H9 (cell line): Measurements from ENCODE around the gene OSBPL1A. TPM values are rescaled to one million over a fixed set of nuclear protein-coding genes. Genes with fewer than 3 reads are reported as not detected.

Source experiments
- DNase-seq: peaks from one replicate; pipeline ENCODE4 v3.0.0-alpha.2; 2017
- H2AFZ ChIP-seq: one replicate; pipeline ENCODE4 v1.6.1; 2013; ENCODE audit warnings: mild to moderate bottlenecking, low read length, control low read depth, moderate library complexity
- H2AK5ac ChIP-seq: 2 replicates; pipeline ENCODE4 v1.6.1; 2013; ENCODE audit warnings: low read length, control low read depth, mixed read lengths; ENCODE audit not compliant: insufficient read length
- H2BK120ac ChIP-seq: one replicate; pipeline ENCODE4 v1.6.1; 2013; ENCODE audit warnings: low read depth, mild to moderate bottlenecking, low read length, control low read depth, inconsistent platforms; ENCODE audit not compliant: poor library complexity, severe bottlenecking
- H2BK12ac ChIP-seq: 2 replicates; pipeline ENCODE4 v1.6.1; 2013; ENCODE audit warnings: low read length, control low read depth, mixed read lengths, low read depth; ENCODE audit not compliant: insufficient read length
- H2BK15ac ChIP-seq: 2 replicates; pipeline ENCODE4 v1.6.1; 2013; ENCODE audit warnings: low read depth, low read length, control low read depth
- H2BK20ac ChIP-seq: one replicate; pipeline ENCODE4 v1.6.1; 2013; ENCODE audit warnings: low read depth, mild to moderate bottlenecking, low read length, control low read depth, inconsistent platforms; ENCODE audit not compliant: poor library complexity, severe bottlenecking
- H2BK5ac ChIP-seq: 2 replicates; pipeline ENCODE4 v1.6.1; 2013; ENCODE audit warnings: low read length, control low read depth, mixed read lengths; ENCODE audit not compliant: insufficient read length
- H3K14ac ChIP-seq: 2 replicates; pipeline ENCODE4 v1.6.1; 2013; ENCODE audit warnings: low read length, control low read depth; ENCODE audit not compliant: insufficient read depth
- H3K18ac ChIP-seq: 2 replicates; pipeline ENCODE4 v1.6.1; 2013; ENCODE audit warnings: low read depth, mild to moderate bottlenecking, mixed read lengths, low read length, control low read depth; ENCODE audit not compliant: insufficient read length
- H3K23ac ChIP-seq: 2 replicates; pipeline ENCODE4 v1.6.1; 2013; ENCODE audit warnings: low read length, control low read depth, mixed read lengths, low read depth; ENCODE audit not compliant: insufficient read length
- H3K23me2 ChIP-seq: 2 replicates; pipeline ENCODE4 v1.6.1; 2013; ENCODE audit warnings: low read depth, mild to moderate bottlenecking, mixed read lengths, low read length, control low read depth; ENCODE audit not compliant: insufficient read length, poor library complexity, severe bottlenecking
- H3K27ac ChIP-seq: 2 replicates; pipeline ENCODE4 v1.5.1; 2013; ENCODE audit warnings: low read length, control low read depth, mixed read lengths, low read depth; ENCODE audit not compliant: insufficient read length
- H3K27me3 ChIP-seq: 2 replicates; pipeline ENCODE4 v1.6.1; 2013; ENCODE audit warnings: low read length, control low read depth, inconsistent platforms; ENCODE audit not compliant: insufficient read depth
- H3K4ac ChIP-seq: 2 replicates; pipeline ENCODE4 v1.6.1; 2013; ENCODE audit warnings: low read depth, mild to moderate bottlenecking, control low read depth, inconsistent platforms, low read length, moderate library complexity
- H3K4me1 ChIP-seq: 2 replicates; pipeline ENCODE4 v1.6.1; 2013; ENCODE audit warnings: low read length, control low read depth, inconsistent platforms; ENCODE audit not compliant: insufficient read depth
- H3K4me2 ChIP-seq: 2 replicates; pipeline ENCODE4 v1.6.1; 2013; ENCODE audit warnings: low read length, control low read depth, mixed read lengths; ENCODE audit not compliant: insufficient read length, insufficient read depth
- H3K56ac ChIP-seq: 2 replicates; pipeline ENCODE4 v1.6.1; 2013; ENCODE audit warnings: low read depth, mild to moderate bottlenecking, mixed read lengths, low read length, control low read depth; ENCODE audit not compliant: insufficient read length
- H3K79me1 ChIP-seq: 2 replicates; pipeline ENCODE4 v1.6.1; 2013; ENCODE audit warnings: low read depth, mild to moderate bottlenecking, moderate library complexity, low read length, control low read depth, inconsistent platforms; ENCODE audit not compliant: insufficient read depth, poor library complexity, severe bottlenecking
- H3K79me2 ChIP-seq: 2 replicates; pipeline ENCODE4 v1.6.1; 2013; ENCODE audit warnings: low read length, control low read depth, inconsistent platforms; ENCODE audit not compliant: insufficient read depth
- H3K9ac ChIP-seq: 2 replicates; pipeline ENCODE4 v1.6.1; 2013; ENCODE audit warnings: low read length, control low read depth, mixed read lengths; ENCODE audit not compliant: insufficient read length; ENCODE audit errors: extremely low read depth
- H3K9me3 ChIP-seq: one replicate; pipeline ENCODE4 v1.6.1; 2013; ENCODE audit warnings: low read depth, low read length, inconsistent platforms; ENCODE audit not compliant: control insufficient read depth
- H3T11ph ChIP-seq: one replicate; pipeline ENCODE4 v1.6.1; 2013; ENCODE audit warnings: mild to moderate bottlenecking, low read length, control low read depth, inconsistent platforms
- H4K20me1 ChIP-seq: one replicate; pipeline ENCODE4 v1.6.1; 2013; ENCODE audit not compliant: control insufficient read depth, insufficient read length, insufficient read depth
- H4K5ac ChIP-seq: 2 replicates; pipeline ENCODE4 v1.6.1; 2013; ENCODE audit warnings: low read depth, mild to moderate bottlenecking, mixed read lengths, low read length, control low read depth; ENCODE audit not compliant: insufficient read length
- H4K8ac ChIP-seq: replicated peaks from 2 replicates; pipeline ENCODE4 v1.6.1; 2013; ENCODE audit warnings: low read length, control low read depth, mixed read lengths, low read depth; ENCODE audit not compliant: insufficient read length
- H4K91ac ChIP-seq: 2 replicates; pipeline ENCODE4 v1.6.1; 2013; ENCODE audit warnings: low read depth, mild to moderate bottlenecking, moderate library complexity, mixed read lengths, low read length, control low read depth; ENCODE audit not compliant: insufficient read length
- H3K27ac Mint-ChIP-seq, 3 experiments: 2 replicates in 2 of 3; 3 replicates in 1 of 3; pipeline ENCODE4 v1.8.0; 2020 to 2021; ENCODE audit warnings: mixed read lengths in 3 of 3, mild to moderate bottlenecking in 1 of 3, moderate library complexity in 1 of 3
- H3K27me3 Mint-ChIP-seq: 2 replicates; pipeline ENCODE4 v1.8.0; 2021; ENCODE audit warnings: low read depth, mild to moderate bottlenecking, moderate library complexity, mixed read lengths
- H3K36me3 Mint-ChIP-seq, 3 experiments: 2 replicates in 2 of 3; 3 replicates in 1 of 3; pipeline ENCODE4 v1.8.0; 2020 to 2021; ENCODE audit warnings: low read depth in 3 of 3, mixed read lengths in 3 of 3; ENCODE audit not compliant: insufficient read depth in 1 of 3
- H3K4me1 Mint-ChIP-seq, 2 experiments: 2 replicates each; pipeline ENCODE4 v1.8.0; 2020; ENCODE audit warnings: mixed read lengths in 2 of 2
- H3K4me3 Mint-ChIP-seq, 2 experiments: 2 replicates in 1 of 2; 3 replicates in 1 of 2; pipeline ENCODE4 v1.8.0; 2020 to 2021; ENCODE audit warnings: mild to moderate bottlenecking in 2 of 2, mixed read lengths in 2 of 2, moderate library complexity in 1 of 2
- H3K9me3 Mint-ChIP-seq, 2 experiments: 2 replicates in 1 of 2; 3 replicates in 1 of 2; pipeline ENCODE4 v1.8.0; 2020; ENCODE audit warnings: mild to moderate bottlenecking in 2 of 2, mixed read lengths in 2 of 2, moderate library complexity in 1 of 2
- WGBS: extraction: QIAGEN DNeasy Blood & Tissue Kit; methylation state at CpG from one replicate; pipeline ENCODE4 v1.1.7; 2013; ENCODE audit warnings: missing lambda C conversion rate, low lambda C conversion rate, mixed read lengths; ENCODE audit not compliant: insufficient read length; ENCODE audit errors: extremely low coverage; 5-methylcytosine and 5-hydroxymethylcytosine counted together
- total RNA-seq: library from RNA; stranded (reverse); gene quantifications from 2 replicates; pipeline ENCODE4 v1.2.1, GENCODE V29; 2021
- TF ChIP-seq, protein P1 (sequence below): fragments of 200-600 bp; sonication (generic); conservative IDR thresholded peaks from 3 replicates; pipeline ENCODE4 v1.8.0; 2021; ENCODE audit warnings: antibody characterized with exemption, mild to moderate bottlenecking

The OSBPL1A gene
- total RNA-seq, 1 experiment from 2014 or later, result 33.9 TPM

DNA sequence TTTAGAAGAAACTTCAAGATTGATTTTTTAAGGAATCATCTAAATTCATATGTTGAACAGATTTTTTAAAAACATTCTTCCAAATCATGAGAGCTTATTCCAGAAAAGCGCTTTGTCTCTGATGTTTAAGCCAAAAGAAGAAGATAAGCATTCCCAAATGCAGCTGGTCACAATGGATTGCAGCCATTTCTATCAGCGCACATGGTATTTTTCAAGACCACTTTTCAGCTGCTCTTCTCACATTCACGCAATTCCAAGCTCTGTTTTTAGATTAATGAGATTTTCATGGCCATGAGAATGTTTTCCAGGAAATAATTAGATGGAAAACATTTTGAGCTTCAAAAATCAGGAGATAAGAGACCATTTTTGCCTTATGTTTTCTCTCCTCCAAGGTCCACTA lies 8.7 kb downstream of the OSBPL1A start:
- Histone ChIP-seq H2AK5ac (no peak overlapping the region), H3K4me2 (no peak overlapping the region), H2BK20ac (no peak overlapping the region), H3K23me2 (no peaks in the 10 kb centered on the region), H3K14ac (no peak overlapping the region), H3K18ac (no peak overlapping the region), H2BK15ac (no peak overlapping the region), H2AFZ (no peak overlapping the region), H3T11ph (no peak overlapping the region), H4K8ac (no peak overlapping the region), H3K4ac (no peak overlapping the region), H3K9ac (no peak overlapping the region), H3K56ac (no peak overlapping the region), H4K20me1 (no peaks in the 10 kb centered on the region), H2BK5ac (no peak overlapping the region), H4K91ac (no peak overlapping the region), H4K5ac (no peak overlapping the region), H3K9me3 (no peaks in the 10 kb centered on the region), H3K4me1 (no peaks in the 10 kb centered on the region), H2BK120ac (no peak overlapping the region), H3K79me2 (peaks cover 6% of the 10 kb centered on the region; the same call in 1 of the 2 replicates), H3K79me1 (peaks cover 5% of the 10 kb centered on the region), H3K27ac (no peak overlapping the region), H3K27me3 (no peaks in the 10 kb centered on the region), H2BK12ac (no peak overlapping the region), H3K23ac (no peak overlapping the region)
- Mint-ChIP-seq H3K27me3 (no peaks in the 10 kb centered on the region), H3K27ac (peak overlapping the region in 1 of 3 experiments; percentile 57; a peak in 1 of 7 replicates), H3K4me1 (peaks cover 5 to 11% of the 10 kb centered on the region in 2 experiments), H3K9me3 (no peaks in the 10 kb centered on the region), H3K4me3 (no peak overlapping the region), H3K36me3 (peaks cover 4 to 13% (median 4%) of the 10 kb centered on the region in 3 experiments; a peak in 6 of 7 replicates)
- WGBS, result no CpG with 5 or more reads among the region's 3 CpGs
- TF ChIP-seq, protein P1, sequence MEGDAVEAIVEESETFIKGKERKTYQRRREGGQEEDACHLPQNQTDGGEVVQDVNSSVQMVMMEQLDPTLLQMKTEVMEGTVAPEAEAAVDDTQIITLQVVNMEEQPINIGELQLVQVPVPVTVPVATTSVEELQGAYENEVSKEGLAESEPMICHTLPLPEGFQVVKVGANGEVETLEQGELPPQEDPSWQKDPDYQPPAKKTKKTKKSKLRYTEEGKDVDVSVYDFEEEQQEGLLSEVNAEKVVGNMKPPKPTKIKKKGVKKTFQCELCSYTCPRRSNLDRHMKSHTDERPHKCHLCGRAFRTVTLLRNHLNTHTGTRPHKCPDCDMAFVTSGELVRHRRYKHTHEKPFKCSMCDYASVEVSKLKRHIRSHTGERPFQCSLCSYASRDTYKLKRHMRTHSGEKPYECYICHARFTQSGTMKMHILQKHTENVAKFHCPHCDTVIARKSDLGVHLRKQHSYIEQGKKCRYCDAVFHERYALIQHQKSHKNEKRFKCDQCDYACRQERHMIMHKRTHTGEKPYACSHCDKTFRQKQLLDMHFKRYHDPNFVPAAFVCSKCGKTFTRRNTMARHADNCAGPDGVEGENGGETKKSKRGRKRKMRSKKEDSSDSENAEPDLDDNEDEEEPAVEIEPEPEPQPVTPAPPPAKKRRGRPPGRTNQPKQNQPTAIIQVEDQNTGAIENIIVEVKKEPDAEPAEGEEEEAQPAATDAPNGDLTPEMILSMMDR, result no peak
- DNase-seq, result no peak
